ENCODE data around the gene KCNH3.

DNA sequence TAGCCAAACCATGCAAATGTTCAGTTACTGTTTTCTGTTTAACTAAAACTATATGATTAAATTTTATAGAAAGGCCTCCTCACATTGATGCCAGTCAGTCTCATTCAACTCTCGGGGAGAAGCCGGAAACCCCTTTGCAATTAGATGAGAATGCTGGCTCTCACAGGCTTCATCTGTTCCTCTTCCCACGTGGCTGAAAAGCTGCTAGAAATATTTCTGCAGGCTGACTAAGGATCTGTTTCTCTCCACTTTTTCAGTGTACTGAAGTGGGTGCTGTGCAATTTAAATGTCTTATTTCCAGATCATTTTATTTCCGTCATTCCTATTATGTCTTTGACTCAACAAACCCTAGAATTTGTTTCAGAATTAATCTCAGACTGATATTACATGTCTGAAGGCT lies 17.4 kb upstream of the KCNH3 start:
- TF ChIP-seq POLR2AphosphoS5 (IDR thresholded peaks at IDR 0.05): no peak
- TF ChIP-seq, protein P1, sequence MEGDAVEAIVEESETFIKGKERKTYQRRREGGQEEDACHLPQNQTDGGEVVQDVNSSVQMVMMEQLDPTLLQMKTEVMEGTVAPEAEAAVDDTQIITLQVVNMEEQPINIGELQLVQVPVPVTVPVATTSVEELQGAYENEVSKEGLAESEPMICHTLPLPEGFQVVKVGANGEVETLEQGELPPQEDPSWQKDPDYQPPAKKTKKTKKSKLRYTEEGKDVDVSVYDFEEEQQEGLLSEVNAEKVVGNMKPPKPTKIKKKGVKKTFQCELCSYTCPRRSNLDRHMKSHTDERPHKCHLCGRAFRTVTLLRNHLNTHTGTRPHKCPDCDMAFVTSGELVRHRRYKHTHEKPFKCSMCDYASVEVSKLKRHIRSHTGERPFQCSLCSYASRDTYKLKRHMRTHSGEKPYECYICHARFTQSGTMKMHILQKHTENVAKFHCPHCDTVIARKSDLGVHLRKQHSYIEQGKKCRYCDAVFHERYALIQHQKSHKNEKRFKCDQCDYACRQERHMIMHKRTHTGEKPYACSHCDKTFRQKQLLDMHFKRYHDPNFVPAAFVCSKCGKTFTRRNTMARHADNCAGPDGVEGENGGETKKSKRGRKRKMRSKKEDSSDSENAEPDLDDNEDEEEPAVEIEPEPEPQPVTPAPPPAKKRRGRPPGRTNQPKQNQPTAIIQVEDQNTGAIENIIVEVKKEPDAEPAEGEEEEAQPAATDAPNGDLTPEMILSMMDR (IDR thresholded peaks at IDR 0.05): no peak

Measured in stomach (tissue), 4 donors.